H1 (cell line): ENCODE results near the gene MADD. TPM values are rescaled to one million over a fixed set of nuclear protein-coding genes. Genes with fewer than 3 reads are reported as not detected.
"Not testable (repeated sequence)": the region's sequence is repeated elsewhere in the genome, so short reads cannot be mapped to it uniquely, and the experiment has no call there.

Source experiments
- CTCF ChIA-PET: fragments of 300-600 bp; sonication (Branson Sonifier 250); formaldehyde crosslinking; loops from one replicate; lab custom pipeline; 2021; ENCODE audit not compliant: partially characterized antibody; lab: Charles Lee
- POLR2A ChIA-PET: fragments of 300-600 bp; sonication (Branson Sonifier 250); formaldehyde crosslinking; loops from one replicate; lab custom pipeline; 2021; ENCODE audit warnings: inconsistent platforms; ENCODE audit not compliant: partially characterized antibody; lab: Charles Lee
- DNase-seq, 2 experiments: peaks; one replicate each; pipeline versions ENCODE4 v3.0.0 to v3.0.0-alpha.2; 2010 to 2022; ENCODE audit warnings: low spot score in 2 of 2, low read depth in 1 of 2, mixed read lengths in 1 of 2
- FAIRE-seq: peaks from 2 replicates; lab custom pipeline; 2011; peaks lifted over from hg19 to GRCh38; lab: Jason Lieb, UNC
- H2AFZ ChIP-seq: 2 replicates; pipeline ENCODE4 v1.8.1; 2012; ENCODE audit warnings: low read length, inconsistent platforms
- H2AK5ac ChIP-seq: 2 replicates; pipeline ENCODE4 v1.6.1; 2013; ENCODE audit warnings: low read depth, low read length
- H2BK120ac ChIP-seq: replicated peaks from 2 replicates; pipeline ENCODE3; 2013; ENCODE audit warnings: low read depth, low read length, inconsistent platforms
- H2BK12ac ChIP-seq: 2 replicates; pipeline ENCODE4 v1.6.1; 2013; ENCODE audit warnings: low read depth, low read length
- H2BK15ac ChIP-seq: 2 replicates; pipeline ENCODE4 v1.6.1; 2013; ENCODE audit warnings: low read length
- H2BK20ac ChIP-seq: 2 replicates; pipeline ENCODE4 v1.6.1; 2013; ENCODE audit warnings: low read length
- H2BK5ac ChIP-seq: 2 replicates; pipeline ENCODE4 v1.6.1; 2013; ENCODE audit warnings: low read depth, low read length
- H3K14ac ChIP-seq: 2 replicates; pipeline ENCODE4 v1.6.1; 2013; ENCODE audit warnings: inconsistent platforms; ENCODE audit not compliant: insufficient read length
- H3K18ac ChIP-seq: 2 replicates; pipeline ENCODE4 v1.6.1; 2013; ENCODE audit warnings: low read length; ENCODE audit errors: extremely low read depth
- H3K23ac ChIP-seq: 2 replicates; pipeline ENCODE4 v1.6.1; 2013; ENCODE audit warnings: inconsistent platforms; ENCODE audit not compliant: insufficient read length
- H3K23me2 ChIP-seq: 2 replicates; pipeline ENCODE4 v1.6.1; 2013; ENCODE audit warnings: low read depth, low read length
- H3K27ac ChIP-seq: 2 replicates; pipeline ENCODE4 v1.6.1; 2011; ENCODE audit warnings: low read depth, low read length, inconsistent platforms
- H3K27me3 ChIP-seq, 4 experiments: replicated peaks in 1 of 4; 1 replicate in 1 of 4; 2 replicates in 3 of 4; pipeline versions ENCODE4 v1.6.1 to v1.8.1; 2011 to 2013; ENCODE audit warnings: low read length in 3 of 4, mild to moderate bottlenecking in 3 of 4, inconsistent platforms in 2 of 4, mixed read lengths in 2 of 4, moderate library complexity in 1 of 4; ENCODE audit not compliant: control insufficient read depth in 3 of 4, insufficient read depth in 3 of 4; ENCODE audit errors: extremely low read depth in 1 of 4
- H3K36me3 ChIP-seq, 4 experiments: 2 replicates each; pipeline versions ENCODE4 v1.6.1 to v1.8.1; 2011 to 2013; ENCODE audit warnings: mild to moderate bottlenecking in 4 of 4, low read length in 3 of 4, moderate library complexity in 2 of 4, control low read depth in 1 of 4, inconsistent platforms in 1 of 4; ENCODE audit not compliant: insufficient read depth in 4 of 4, control insufficient read depth in 2 of 4
- H3K4ac ChIP-seq: replicated peaks from 2 replicates; pipeline ENCODE3; 2013; ENCODE audit warnings: low read length, low read depth, mixed read lengths, inconsistent platforms; ENCODE audit not compliant: insufficient read length
- H3K4me1 ChIP-seq, 4 experiments: replicated peaks in 1 of 4; 1 replicate in 1 of 4; 2 replicates in 3 of 4; pipeline versions ENCODE4 v1.6.1 to v1.8.1; 2011 to 2013; ENCODE audit warnings: low read length in 3 of 4, inconsistent platforms in 2 of 4, mixed read lengths in 1 of 4; ENCODE audit not compliant: insufficient read depth in 4 of 4, control insufficient read depth in 3 of 4
- H3K4me2 ChIP-seq, 2 experiments: 2 replicates each; pipeline versions ENCODE4 v1.6.1 to v1.8.1; 2011 to 2013; ENCODE audit warnings: low read depth in 2 of 2, low read length in 2 of 2, control low read depth in 1 of 2, inconsistent platforms in 1 of 2, mild to moderate bottlenecking in 1 of 2; ENCODE audit not compliant: insufficient read depth in 1 of 2
- H3K4me3 ChIP-seq, 4 experiments: fragments of 200-600, 300-600 bp in 1 of 4; sonication (generic), shearing (Covaris generic), sonication (Bioruptor Twin) in 1 of 4; 2 replicates each; pipeline versions ENCODE4 v1.5.1 to v1.8.1; 2011 to 2016; ENCODE audit warnings: low read length in 4 of 4, low read depth in 3 of 4, control low read depth in 2 of 4, inconsistent platforms in 2 of 4, mild to moderate bottlenecking in 2 of 4, mixed read lengths in 1 of 4, moderate library complexity in 1 of 4; ENCODE audit not compliant: insufficient read depth in 2 of 4; ENCODE audit errors: extremely low read depth in 1 of 4
- H3K56ac ChIP-seq: replicated peaks from 2 replicates; pipeline ENCODE3; 2013; ENCODE audit warnings: low read depth, mild to moderate bottlenecking, mixed read lengths, low read length, inconsistent platforms; ENCODE audit not compliant: insufficient read length
- H3K79me1 ChIP-seq: 2 replicates; pipeline ENCODE4 v1.6.1; 2013; ENCODE audit warnings: low read depth, low read length, control low read depth
- H3K79me2 ChIP-seq, 2 experiments: 2 replicates each; pipeline versions ENCODE4 v1.6.1 to v1.8.1; 2012 to 2013; ENCODE audit warnings: low read length in 2 of 2, mild to moderate bottlenecking in 2 of 2, inconsistent platforms in 1 of 2; ENCODE audit not compliant: insufficient read depth in 2 of 2, control insufficient read depth in 1 of 2
- H3K9ac ChIP-seq, 4 experiments: replicated peaks in 1 of 4; 1 replicate in 1 of 4; 2 replicates in 3 of 4; pipeline versions ENCODE4 v1.6.1 to v1.8.1; 2011 to 2013; ENCODE audit warnings: low read depth in 3 of 4, low read length in 3 of 4, control low read depth in 2 of 4, mild to moderate bottlenecking in 2 of 4, moderate library complexity in 2 of 4, inconsistent platforms in 1 of 4; ENCODE audit errors: extremely low read depth in 1 of 4
- H3K9me3 ChIP-seq, 2 experiments: 2 replicates each; pipeline versions ENCODE4 v1.6.1 to v1.8.1; 2012 to 2013; ENCODE audit warnings: mild to moderate bottlenecking in 2 of 2, moderate library complexity in 2 of 2, control low read depth in 1 of 2, inconsistent platforms in 1 of 2, low read depth in 1 of 2, low read length in 1 of 2, mixed read lengths in 1 of 2; ENCODE audit not compliant: insufficient read depth in 2 of 2
- H4K20me1 ChIP-seq, 2 experiments: replicated peaks in 1 of 2; 2 replicates each; pipeline versions ENCODE3 to v1.8.1; 2011 to 2013; ENCODE audit warnings: inconsistent platforms in 2 of 2, low read length in 2 of 2, mild to moderate bottlenecking in 1 of 2; ENCODE audit not compliant: insufficient read depth in 2 of 2, control insufficient read depth in 1 of 2
- H4K5ac ChIP-seq: 2 replicates; pipeline ENCODE4 v1.6.1; 2013; ENCODE audit warnings: low read length, low read depth, mixed read lengths, inconsistent platforms; ENCODE audit not compliant: insufficient read length
- H4K8ac ChIP-seq: 2 replicates; pipeline ENCODE4 v1.8.0; 2013; ENCODE audit warnings: mild to moderate bottlenecking, moderate library complexity, low read length, inconsistent platforms; ENCODE audit not compliant: insufficient read depth; ENCODE audit errors: extremely low read depth
- H4K91ac ChIP-seq: replicated peaks from 2 replicates; pipeline ENCODE3; 2013; ENCODE audit warnings: low read length, mixed read lengths, inconsistent platforms; ENCODE audit not compliant: insufficient read length
- WGBS, 2 experiments: shearing (Covaris generic) in 1 of 2; methylation state at CpG; one replicate each; pipeline versions ENCODE4 v1.1.6 to v1.1.7; 2013 to 2015; ENCODE audit warnings: low lambda C conversion rate in 2 of 2, mixed read lengths in 2 of 2, inconsistent platforms in 1 of 2, low coverage in 1 of 2, missing lambda C conversion rate in 1 of 2; ENCODE audit not compliant: insufficient replicate concordance in 2 of 2, insufficient coverage in 1 of 2, insufficient read length in 1 of 2; ENCODE audit errors: extremely low coverage in 1 of 2, missing lambda C conversion rate in 1 of 2; 5-methylcytosine and 5-hydroxymethylcytosine counted together
- polyA plus RNA-seq, 7 experiments: library from polyadenylated mRNA; depleted of rRNA in 3 of 7; stranded (reverse) in 5 of 7; unstranded in 2 of 7; fragments of >200 nt in 5 of 7; fragments of 200-250 nt in 2 of 7; gene quantifications; 1 replicate in 5 of 7; 2 replicates in 1 of 7; 4 replicates in 1 of 7; pipeline versions ENCODE4 v1.2.1 to v1.2.3, GENCODE V29; 2011 to 2013; ENCODE audit warnings: missing spikeins in 2 of 7, mixed read lengths in 2 of 7
- total RNA-seq: library from RNA; stranded (reverse); fragmentation: NEBNext Ultra II Directional; extraction: Animal tissue kit (Norgen Biotek cat#: 25700); gene quantifications from 2 replicates; pipeline ENCODE4 v1.2.1, GENCODE V29; 2021

Gene MADD
- total and polyA plus RNA-seq, 2 of the 8 experiments (the other 6 are each of a cell fraction or from before 2014, with no cell fraction given): 32.5 to 45.4 TPM

DNA sequence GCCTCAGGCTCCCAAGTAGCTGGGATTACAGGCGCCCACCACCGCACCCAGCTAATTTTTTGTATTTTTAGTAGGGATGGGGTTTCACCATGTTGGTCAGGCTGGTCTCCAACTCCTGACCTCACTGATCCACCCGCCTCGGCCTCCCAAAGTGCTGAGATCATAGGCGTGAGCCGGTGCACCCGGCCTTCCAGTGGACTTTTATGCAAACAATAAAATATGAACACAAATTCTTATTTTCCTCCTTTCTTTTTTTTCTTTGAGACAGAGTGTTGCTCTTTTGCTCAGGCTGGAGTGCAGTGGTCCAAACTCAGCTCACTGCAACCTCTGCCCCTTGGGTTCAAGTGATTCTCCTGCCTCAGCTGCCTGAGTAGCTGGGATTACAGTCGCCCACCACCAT, 46.6 kb downstream of the MADD start:
- CTCF ChIA-PET, H2AK5ac ChIP-seq, FAIRE-seq, H3K18ac ChIP-seq, DNase-seq, H2AFZ ChIP-seq, H3K27ac ChIP-seq, H3K4me3 ChIP-seq, H3K27me3 ChIP-seq, H4K5ac ChIP-seq, H3K23me2 ChIP-seq, H3K4me2 ChIP-seq, H3K9ac ChIP-seq, H3K79me2 ChIP-seq, H3K79me1 ChIP-seq, H3K23ac ChIP-seq, H4K91ac ChIP-seq, H2BK5ac ChIP-seq, H2BK20ac ChIP-seq, H2BK15ac ChIP-seq, H4K8ac ChIP-seq, H3K4ac ChIP-seq, H2BK12ac ChIP-seq, H3K14ac ChIP-seq, POLR2A ChIA-PET, H2BK120ac ChIP-seq, H4K20me1 ChIP-seq, H3K9me3 ChIP-seq, H3K56ac ChIP-seq, H3K4me1 ChIP-seq: not testable (repeated sequence)
- 96% methylated on average over 8 of the region's 8 CpGs; no CpG with 5 or more reads in 1 of the 2 experiments for WGBS, 2 experiments
- peaks cover 1 to 16% (median 11%) of the 10 kb centered on the region in 4 experiments; a peak in 6 of 8 replicates for H3K36me3 ChIP-seq
